ENCODE results near the gene ZNF668. TPM values are rescaled to one million over a fixed set of nuclear protein-coding genes. Genes with fewer than 3 reads are reported as not detected.

Gene ZNF668
- total and polyA plus RNA-seq, 4 donors: 4.0 to 13.2 (median 10.7) TPM

Other genes with a start within 250 kb of the ZNF668 start
- gene BCL7C, start 180.2 kb downstream of the ZNF668 start, total RNA-seq: 10 to 100 TPM; 25.7 to 30.9 TPM
- 10 to 100 TPM; 18.2 to 51.8 TPM for gene BCL7C, start 180.2 kb downstream of the ZNF668 start, polyA plus RNA-seq
- gene CTF1, start 177.6 kb downstream of the ZNF668 start, total RNA-seq: 1 to 10 TPM; 4.7 to 9.8 TPM
- 1 to 10 TPM; 3.3 to 5.6 TPM for gene CTF1, start 177.6 kb downstream of the ZNF668 start, polyA plus RNA-seq
- 10 to 100 TPM; 10.6 to 17.3 TPM for gene FBXL19, start 150.7 kb downstream of the ZNF668 start, total RNA-seq
- gene FBXL19, start 150.7 kb downstream of the ZNF668 start, polyA plus RNA-seq: 10 to 100 TPM; 10.3 to 15.8 TPM
- gene ORAI3, start 125.2 kb downstream of the ZNF668 start, total RNA-seq: 10 to 100 TPM; 23.9 to 27.4 TPM
- gene ORAI3, start 125.2 kb downstream of the ZNF668 start, polyA plus RNA-seq: 10 to 100 TPM; 20.2 to 23.3 TPM
- gene SETD1A, start 116.5 kb downstream of the ZNF668 start, total RNA-seq: 10 to 100 TPM in 1 of 2 donors, 1 to 10 TPM in 1; 7.4 to 22.0 TPM
- 10 to 100 TPM in 1 of 2 donors, 1 to 10 TPM in 1; 8.7 to 13.1 TPM for gene SETD1A, start 116.5 kb downstream of the ZNF668 start, polyA plus RNA-seq
- 10 to 100 TPM in 1 of 2 donors, 1 to 10 TPM in 1; 6.2 to 34.5 TPM for gene HSD3B7, start 89.0 kb downstream of the ZNF668 start, total RNA-seq
- 10 to 100 TPM; 20.2 to 21.1 TPM for gene HSD3B7, start 89.0 kb downstream of the ZNF668 start, polyA plus RNA-seq
- gene STX1B, start 63.6 kb downstream of the ZNF668 start, total RNA-seq: under 1 TPM; 0.17 to 0.64 TPM
- gene STX1B, start 63.6 kb downstream of the ZNF668 start, polyA plus RNA-seq: under 1 TPM; 0.33 to 0.49 TPM
- gene STX4, start 40.7 kb downstream of the ZNF668 start, total RNA-seq: 10 to 100 TPM; 41.6 to 81.1 TPM
- gene STX4, start 40.7 kb downstream of the ZNF668 start, polyA plus RNA-seq: 10 to 100 TPM; 90.4 to 98.3 TPM
- 10 to 100 TPM; 12.7 to 20.5 TPM for gene ZNF646, start 182 bp upstream of the ZNF668 start, total RNA-seq
- gene ZNF646, start 182 bp upstream of the ZNF668 start, polyA plus RNA-seq: 10 to 100 TPM in 1 of 2 donors, 1 to 10 TPM in 1; 8.4 to 12.2 TPM
- 1 to 10 TPM; 1.4 to 2.2 TPM for gene PRSS53, start 14.7 kb upstream of the ZNF668 start, total RNA-seq
- 1 to 10 TPM; 1.6 to 2.3 TPM for gene PRSS53, start 14.7 kb upstream of the ZNF668 start, polyA plus RNA-seq
- 10 to 100 TPM; 49.4 to 74.3 TPM for gene VKORC1, start 20.6 kb upstream of the ZNF668 start, total RNA-seq
- gene VKORC1, start 20.6 kb upstream of the ZNF668 start, polyA plus RNA-seq: 100 to 1,000 TPM in 1 of 2 donors, 10 to 100 TPM in 1; 66.8 to 118 TPM
- 10 to 100 TPM; 20.3 to 47.6 TPM for gene BCKDK, start 34.1 kb upstream of the ZNF668 start, total RNA-seq
- 10 to 100 TPM; 16.2 to 61.8 TPM for gene BCKDK, start 34.1 kb upstream of the ZNF668 start, polyA plus RNA-seq
- 10 to 100 TPM; 53.0 to 68.2 TPM for gene KAT8, start 43.4 kb upstream of the ZNF668 start, total RNA-seq
- 10 to 100 TPM; 53.5 to 73.2 TPM for gene KAT8, start 43.4 kb upstream of the ZNF668 start, polyA plus RNA-seq
- gene PRSS8, start 61.5 kb upstream of the ZNF668 start, total RNA-seq: 100 to 1,000 TPM in 1 of 2 donors, 10 to 100 TPM in 1; 84.4 to 127 TPM
- 10 to 100 TPM; 83.2 to 95.3 TPM for gene PRSS8, start 61.5 kb upstream of the ZNF668 start, polyA plus RNA-seq
- 1 to 10 TPM in 1 of 2 donors, under 1 TPM in 1; 0.43 to 4.2 TPM for gene PRSS36, start 75.8 kb upstream of the ZNF668 start, total RNA-seq
- gene PRSS36, start 75.8 kb upstream of the ZNF668 start, polyA plus RNA-seq: 1 to 10 TPM; 2.6 to 3.6 TPM
- 100 to 1,000 TPM; 110 to 272 TPM for gene FUS, start 105.9 kb upstream of the ZNF668 start, total RNA-seq
- gene FUS, start 105.9 kb upstream of the ZNF668 start, polyA plus RNA-seq: 100 to 1,000 TPM; 237 to 248 TPM
- 10 to 100 TPM; 24.1 to 77.8 TPM for gene PYCARD, start 128.5 kb upstream of the ZNF668 start, total RNA-seq
- gene PYCARD, start 128.5 kb upstream of the ZNF668 start, polyA plus RNA-seq: 100 to 1,000 TPM in 1 of 2 donors, 10 to 100 TPM in 1; 62.3 to 119 TPM
- gene TRIM72, start 139.9 kb upstream of the ZNF668 start, total RNA-seq: under 1 TPM in 1 of 2 donors, not detected in 1; 0.09 TPM
- gene TRIM72, start 139.9 kb upstream of the ZNF668 start, polyA plus RNA-seq: under 1 TPM; 0.02 to 0.03 TPM
- gene PYDC1, start 142.9 kb upstream of the ZNF668 start, total RNA-seq: not detected
- not detected for gene PYDC1, start 142.9 kb upstream of the ZNF668 start, polyA plus RNA-seq
- gene ITGAM, start 185.7 kb upstream of the ZNF668 start, total RNA-seq: 10 to 100 TPM; 11.0 to 56.2 TPM
- gene ITGAM, start 185.7 kb upstream of the ZNF668 start, polyA plus RNA-seq: 10 to 100 TPM in 1 of 2 donors, 1 to 10 TPM in 1; 9.2 to 84.0 TPM